Stimulated activated naive CD8-positive, alpha-beta T cell treated with anti-CD3 and anti-CD28 coated beads, Interleukin-15, amount 100 ng/mL, for 72 hours (primary cell): Measurements from ENCODE around the gene ABHD14A.

Source experiments
- ATAC-seq: fragments of 150-1000 bp; cut with Tn5 transposase; 2 replicates; pipeline ENCODE4 v1.10.0; 2021; ENCODE audit warnings: mild to moderate bottlenecking, moderate library complexity
- DNase-seq, 2 donors: peaks; one replicate each; pipeline ENCODE4 v3.0.0; 2021 to 2022
- H3K27ac Mint-ChIP-seq, 2 donors: one replicate each; pipeline ENCODE4 v1.8.0; 2022; ENCODE audit warnings: mild to moderate bottlenecking in 2 of 2, mixed read lengths in 2 of 2, moderate library complexity in 2 of 2
- H3K27me3 Mint-ChIP-seq: one replicate; pipeline ENCODE4 v1.8.0; 2022; ENCODE audit warnings: mixed read lengths
- H3K4me1 Mint-ChIP-seq: one replicate; pipeline ENCODE4 v1.8.0; 2022; ENCODE audit warnings: mild to moderate bottlenecking, mixed read lengths
- H3K4me3 Mint-ChIP-seq, 2 donors: one replicate each; pipeline ENCODE4 v1.8.0; 2022; ENCODE audit warnings: mild to moderate bottlenecking in 2 of 2, mixed read lengths in 2 of 2, moderate library complexity in 1 of 2
- H3K9me3 Mint-ChIP-seq, 2 donors: one replicate each; pipeline ENCODE4 v1.8.0; 2022; ENCODE audit warnings: mixed read lengths in 2 of 2

The ABHD14A gene

DNA sequence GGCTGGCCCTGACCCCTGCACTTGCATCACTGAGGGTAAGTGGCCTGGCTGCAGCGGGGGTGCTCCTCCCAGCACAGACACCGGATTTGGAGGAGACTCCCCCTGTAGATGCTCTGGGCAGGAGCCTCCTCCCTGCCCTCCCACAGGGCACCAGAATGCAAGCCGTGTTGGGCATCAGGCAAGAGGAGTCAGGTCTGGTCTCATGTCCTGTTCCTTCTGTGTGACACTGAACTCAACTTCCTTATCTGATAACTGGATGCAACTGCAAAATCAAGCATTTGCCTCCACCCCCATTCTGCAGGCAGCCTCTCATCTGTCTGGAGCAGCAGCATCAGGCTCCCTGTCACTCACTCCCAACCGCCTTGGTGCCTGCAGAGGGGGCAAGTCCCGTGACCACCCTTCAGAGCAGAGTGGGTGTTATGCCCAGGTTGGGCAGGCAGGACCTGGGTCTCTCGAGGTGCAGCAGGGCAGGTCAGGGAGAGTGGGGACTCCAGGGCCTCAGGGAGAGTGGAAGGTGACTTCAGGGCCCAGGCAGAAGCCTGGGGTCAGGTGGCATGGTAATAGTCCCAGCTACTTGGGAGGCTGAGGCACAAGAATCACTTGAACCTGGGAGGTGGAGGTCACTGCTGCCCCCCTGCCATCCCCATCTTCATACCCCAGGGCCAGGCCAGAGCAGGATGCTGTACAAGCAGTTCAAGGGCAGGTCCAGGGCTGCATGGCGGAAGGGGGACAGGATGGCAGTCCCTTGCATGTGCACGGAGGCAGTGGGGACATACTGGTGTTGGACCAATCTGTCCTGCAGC lies 31.4 kb downstream of the ABHD14A start:
- H3K27me3 Mint-ChIP-seq, result no peaks in the 10 kb centered on the region
- peaks cover 23% of the 10 kb centered on the region for H3K4me1 Mint-ChIP-seq
- DNase-seq (no peak), ATAC-seq (no peak)
- H3K4me3 Mint-ChIP-seq, result no peak overlapping the region
- H3K27ac Mint-ChIP-seq, result no peak overlapping the region
- H3K9me3 Mint-ChIP-seq, result no peaks in the 10 kb centered on the region

DNA sequence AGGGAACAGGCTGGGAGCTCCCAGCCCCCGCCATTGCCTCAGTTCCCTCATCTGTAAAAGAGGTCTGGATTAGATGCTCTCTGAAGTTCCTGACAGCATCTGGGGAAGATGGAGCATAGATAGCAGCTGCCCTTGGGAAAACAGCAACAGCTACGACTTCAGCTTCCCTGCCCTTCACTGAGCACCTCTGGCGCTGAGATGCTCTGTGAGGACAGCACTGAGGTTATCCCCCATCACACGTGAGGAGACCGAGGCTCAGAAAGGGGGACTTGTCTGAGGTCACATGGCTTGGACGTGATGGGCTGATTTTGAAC lies 31.9 kb downstream of the ABHD14A start:
- no peak overlapping the region for H3K27ac Mint-ChIP-seq
- no peak overlapping the region for H3K4me3 Mint-ChIP-seq
- no peaks in the 10 kb centered on the region for H3K9me3 Mint-ChIP-seq
- peaks cover 17% of the 10 kb centered on the region for H3K4me1 Mint-ChIP-seq
- DNase-seq (no peak), ATAC-seq (no peak)
- no peaks in the 10 kb centered on the region for H3K27me3 Mint-ChIP-seq

DNA sequence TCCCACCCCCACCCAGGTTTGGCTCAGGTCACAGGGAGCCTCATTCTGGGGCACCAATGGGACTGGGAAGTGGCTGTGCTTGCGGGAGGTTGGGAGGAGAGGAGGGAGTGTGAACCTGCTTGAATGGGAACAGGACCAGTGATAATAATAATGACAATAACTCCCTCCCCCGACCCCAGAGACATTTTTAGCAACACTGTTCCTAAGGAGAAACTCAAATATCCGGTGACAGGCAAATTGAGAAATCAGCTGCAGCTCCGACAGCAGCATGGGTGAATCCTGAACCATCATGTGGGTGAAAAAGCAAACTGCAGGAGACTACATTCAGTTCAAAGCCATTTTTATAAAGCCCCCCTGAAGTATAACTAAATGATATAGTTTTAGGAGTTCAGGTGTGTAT lies 32.4 kb downstream of the ABHD14A start:
- Mint-ChIP-seq H3K27me3 (no peaks in the 10 kb centered on the region), H3K4me1 (peaks cover 15% of the 10 kb centered on the region), H3K9me3 (no peaks in the 10 kb centered on the region), H3K27ac (no peak overlapping the region), H3K4me3 (no peak overlapping the region)
- DNase-seq (no peak), ATAC-seq (no peak)

DNA sequence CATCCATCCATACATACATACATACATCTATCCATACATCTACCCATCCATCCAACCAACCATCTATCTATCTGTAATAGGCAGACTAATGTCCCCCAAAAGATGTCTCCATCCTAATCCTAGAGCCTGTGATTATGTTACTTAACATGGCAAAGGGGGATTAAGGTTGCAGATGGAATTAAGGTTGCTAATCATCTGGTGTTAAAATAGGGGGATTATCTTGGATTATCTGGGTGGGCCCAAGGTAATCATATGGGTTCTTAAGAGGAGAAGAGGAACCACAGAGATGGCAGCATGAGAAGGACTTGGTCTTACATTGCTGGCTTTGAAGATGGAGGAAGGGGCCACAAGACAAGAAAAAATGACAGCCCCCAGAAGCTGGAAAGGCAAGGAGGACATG lies 35.6 kb downstream of the ABHD14A start:
- H3K27ac Mint-ChIP-seq, result no peak overlapping the region
- no peak for DNase-seq

DNA sequence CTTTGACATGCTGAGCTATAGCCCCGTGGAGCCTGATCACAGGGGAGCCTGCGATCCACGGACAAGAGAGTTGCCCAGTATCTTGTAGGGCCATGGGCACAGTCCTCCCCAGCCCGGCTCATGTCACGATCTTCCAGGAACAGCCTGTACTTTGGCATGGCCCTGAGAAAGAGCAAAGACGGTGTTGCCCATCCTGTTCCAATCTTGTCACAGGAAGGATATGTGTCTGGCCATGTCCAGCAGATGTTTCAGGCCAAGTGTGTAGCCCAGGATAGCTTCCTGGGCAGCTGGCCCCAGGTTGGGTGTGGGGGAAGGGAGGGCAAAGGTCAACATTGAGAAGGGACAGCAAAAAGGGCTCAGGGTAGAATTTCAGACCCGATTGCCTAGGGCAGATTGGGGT lies 37.8 kb downstream of the ABHD14A start:
- Mint-ChIP-seq H3K4me1 (no peaks in the 10 kb centered on the region), H3K9me3 (no peaks in the 10 kb centered on the region), H3K4me3 (no peak overlapping the region), H3K27ac (peak overlapping the region in 1 of 2 donors; percentile 79), H3K27me3 (no peaks in the 10 kb centered on the region)
- no peak for DNase-seq
- no peak for ATAC-seq

More for the DNA sequence above, 35.6 kb downstream of the ABHD14A start:
- ATAC-seq, result no peak
- H3K4me1 Mint-ChIP-seq, result peaks cover 9% of the 10 kb centered on the region
- no peaks in the 10 kb centered on the region for H3K27me3 Mint-ChIP-seq
- no peak overlapping the region for H3K4me3 Mint-ChIP-seq
- H3K9me3 Mint-ChIP-seq, result no peaks in the 10 kb centered on the region

DNA sequence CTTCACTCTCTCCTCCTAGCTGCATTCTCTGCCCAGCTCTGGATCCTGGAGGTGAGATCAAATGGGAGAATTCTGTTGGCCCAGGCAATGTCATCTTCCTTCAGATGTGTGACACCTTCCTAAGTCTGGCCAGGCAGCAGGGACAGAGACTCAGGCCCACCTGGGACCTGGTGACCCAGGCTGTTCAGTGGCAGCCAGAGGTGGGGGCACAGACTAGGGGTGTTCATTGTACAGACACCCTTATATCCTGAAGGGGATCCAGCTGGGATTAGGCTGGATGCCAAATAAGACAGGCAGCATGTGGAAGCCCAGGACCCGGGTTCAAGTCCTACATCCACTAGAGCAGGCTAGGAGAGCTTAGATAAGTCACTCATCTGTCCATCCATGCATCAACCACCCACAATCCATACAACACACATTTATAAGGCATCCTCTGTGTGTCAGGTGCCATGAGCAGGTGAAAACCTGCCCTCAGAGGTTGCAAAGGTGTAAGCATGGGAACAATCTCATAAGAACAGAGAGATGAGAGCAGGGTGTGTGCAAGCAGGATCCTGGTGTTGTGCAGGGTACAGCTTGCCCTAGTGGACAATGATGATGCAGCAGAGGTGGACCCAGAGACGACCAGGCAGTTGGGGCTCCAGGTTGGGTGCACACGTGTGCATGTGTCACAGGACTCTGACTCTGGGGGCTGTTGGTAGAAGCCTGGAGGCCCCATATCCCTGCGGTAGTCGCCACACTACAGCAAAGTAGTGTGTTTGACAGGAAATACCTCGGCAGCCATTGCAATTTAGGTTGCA lies 39.1 kb downstream of the ABHD14A start:
- peak overlapping the region in 1 of 2 donors; percentile 23 for H3K27ac Mint-ChIP-seq
- no peak for ATAC-seq
- no peaks in the 10 kb centered on the region for H3K9me3 Mint-ChIP-seq
- H3K27me3 Mint-ChIP-seq, result no peaks in the 10 kb centered on the region
- no peak overlapping the region for H3K4me3 Mint-ChIP-seq
- no peaks in the 10 kb centered on the region for H3K4me1 Mint-ChIP-seq
- DNase-seq, result no peak

DNA sequence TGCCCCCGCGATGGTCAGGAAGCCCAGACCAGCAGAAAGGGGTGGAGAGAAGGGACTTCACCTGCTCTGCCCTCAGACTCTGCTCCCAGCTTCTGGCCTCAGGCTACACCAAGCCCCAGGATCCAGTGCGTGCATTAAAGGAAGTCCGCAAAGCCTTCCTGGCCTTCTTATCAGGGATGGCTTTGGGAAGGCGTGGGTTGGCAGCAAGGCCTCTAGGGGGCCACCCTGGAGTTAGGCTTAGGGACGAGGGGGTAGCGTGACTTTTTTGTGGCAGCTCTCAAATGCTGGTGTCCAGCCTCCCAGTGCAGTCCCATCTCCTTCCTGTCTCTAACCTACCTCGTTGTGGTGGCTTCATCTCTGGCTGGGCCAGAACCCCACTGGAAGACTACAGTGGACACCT lies 39.7 kb downstream of the ABHD14A start:
- Mint-ChIP-seq H3K9me3 (no peaks in the 10 kb centered on the region), H3K27ac (no peak overlapping the region), H3K4me3 (no peak overlapping the region), H3K27me3 (no peaks in the 10 kb centered on the region), H3K4me1 (no peaks in the 10 kb centered on the region)
- ATAC-seq (no peak), DNase-seq (no peak)

DNA sequence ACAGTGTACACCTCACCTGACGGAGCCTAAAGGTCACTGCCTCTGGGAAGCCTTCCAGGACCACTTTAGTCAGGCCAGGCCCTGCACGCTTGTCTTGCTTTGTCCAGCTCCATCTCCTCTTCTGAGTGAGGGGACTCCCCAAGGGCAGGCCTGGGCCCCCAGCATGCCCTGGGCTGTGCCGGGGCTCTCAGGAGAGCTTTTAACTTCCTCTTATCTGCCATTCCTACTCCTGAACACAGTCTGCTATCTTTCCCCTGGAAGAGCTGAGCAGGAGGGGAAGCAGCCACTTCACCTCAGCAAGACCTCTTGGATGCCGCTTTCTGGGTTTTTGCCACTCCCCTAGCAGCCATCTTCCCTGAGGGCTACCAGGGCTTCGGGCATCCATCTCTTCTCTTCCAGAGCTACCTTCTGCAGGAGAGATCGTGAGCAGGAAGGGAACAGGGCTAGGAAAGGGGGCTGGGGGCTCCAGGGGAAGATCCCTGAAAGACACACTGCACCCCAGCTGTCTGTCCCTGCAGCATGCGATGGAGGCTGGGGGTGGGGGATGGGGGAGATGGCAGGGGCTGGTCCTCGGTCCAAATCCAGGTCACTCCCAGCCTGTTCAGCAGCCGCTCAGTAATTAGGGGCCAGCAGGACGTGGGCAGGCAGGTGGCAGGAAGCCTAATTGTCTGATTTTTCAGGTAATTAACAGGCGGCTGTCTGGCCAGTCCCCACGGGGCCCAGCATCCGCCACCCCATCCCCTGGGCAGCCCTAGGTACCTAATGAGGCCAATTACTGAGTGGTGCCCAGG lies 40.8 kb downstream of the ABHD14A start:
- ATAC-seq (no peak), DNase-seq (no peak)
- H3K27me3 Mint-ChIP-seq, result no peaks in the 10 kb centered on the region
- H3K4me3 Mint-ChIP-seq, result no peak overlapping the region
- no peaks in the 10 kb centered on the region for H3K9me3 Mint-ChIP-seq
- H3K27ac Mint-ChIP-seq, result no peak overlapping the region
- H3K4me1 Mint-ChIP-seq, result no peaks in the 10 kb centered on the region

DNA sequence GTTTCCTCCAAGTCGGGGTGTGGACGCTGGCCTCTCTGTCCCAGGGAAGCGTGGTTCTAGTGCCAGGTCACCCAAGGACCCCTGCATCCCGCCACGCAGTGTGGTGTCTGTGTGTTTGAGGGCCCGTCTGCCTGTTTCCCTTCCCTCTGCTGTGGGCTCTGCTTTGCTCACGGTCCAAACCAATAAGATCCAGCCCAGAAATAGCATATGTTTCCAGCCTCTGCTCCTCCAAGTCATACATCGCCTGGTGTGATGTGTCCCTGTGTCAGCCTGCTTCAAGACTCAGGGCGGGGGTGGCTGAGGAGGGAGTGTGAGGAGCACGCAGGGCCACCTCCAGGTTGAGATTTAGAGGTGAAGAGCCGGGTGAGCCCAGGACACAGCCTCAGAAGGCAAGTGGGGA lies 42.7 kb downstream of the ABHD14A start:
- ATAC-seq (no peak), DNase-seq (no peak)
- H3K27ac Mint-ChIP-seq, result no peak overlapping the region
- H3K4me3 Mint-ChIP-seq, result no peak overlapping the region
- H3K4me1 Mint-ChIP-seq, result no peaks in the 10 kb centered on the region
- H3K27me3 Mint-ChIP-seq, result no peaks in the 10 kb centered on the region
- H3K9me3 Mint-ChIP-seq, result no peaks in the 10 kb centered on the region

DNA sequence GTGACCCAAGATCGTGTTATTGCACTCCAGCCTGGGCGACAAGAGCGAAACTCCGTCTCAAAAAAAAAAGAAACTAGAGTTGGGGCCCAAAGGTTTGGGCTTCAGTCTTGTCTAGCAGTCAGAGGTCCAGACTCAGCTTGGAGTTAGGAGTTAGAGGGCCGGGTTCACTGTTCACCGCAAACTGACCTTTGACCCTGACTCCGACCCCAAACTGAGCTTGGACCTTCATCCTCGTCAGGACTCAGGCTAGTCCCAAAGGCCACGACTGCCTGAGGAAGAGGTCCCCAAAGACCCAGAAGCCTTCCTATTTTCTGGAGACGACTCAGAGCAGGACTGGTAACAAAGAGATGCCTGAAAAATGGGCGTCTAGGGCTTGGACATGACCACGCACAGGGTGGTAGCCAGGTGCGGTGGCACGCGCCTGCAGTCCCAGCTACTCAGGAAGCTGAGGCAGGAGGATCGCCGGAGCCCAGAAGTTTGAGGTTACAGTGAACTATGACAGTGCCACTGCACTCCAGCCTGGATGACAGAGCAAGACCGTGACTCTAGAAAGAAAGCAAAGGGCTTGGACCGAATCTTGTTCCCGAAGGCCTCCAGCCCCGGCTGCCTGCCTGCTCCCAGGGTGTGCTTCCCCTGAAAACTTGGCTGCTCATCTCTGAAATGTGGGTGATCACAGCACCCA lies 43.6 kb downstream of the ABHD14A start:
- H3K9me3 Mint-ChIP-seq, result no peaks in the 10 kb centered on the region
- no peak for DNase-seq
- no peaks in the 10 kb centered on the region for H3K27me3 Mint-ChIP-seq
- no peak overlapping the region for H3K27ac Mint-ChIP-seq
- ATAC-seq, result no peak
- H3K4me1 Mint-ChIP-seq, result no peaks in the 10 kb centered on the region
- H3K4me3 Mint-ChIP-seq, result no peak overlapping the region

DNA sequence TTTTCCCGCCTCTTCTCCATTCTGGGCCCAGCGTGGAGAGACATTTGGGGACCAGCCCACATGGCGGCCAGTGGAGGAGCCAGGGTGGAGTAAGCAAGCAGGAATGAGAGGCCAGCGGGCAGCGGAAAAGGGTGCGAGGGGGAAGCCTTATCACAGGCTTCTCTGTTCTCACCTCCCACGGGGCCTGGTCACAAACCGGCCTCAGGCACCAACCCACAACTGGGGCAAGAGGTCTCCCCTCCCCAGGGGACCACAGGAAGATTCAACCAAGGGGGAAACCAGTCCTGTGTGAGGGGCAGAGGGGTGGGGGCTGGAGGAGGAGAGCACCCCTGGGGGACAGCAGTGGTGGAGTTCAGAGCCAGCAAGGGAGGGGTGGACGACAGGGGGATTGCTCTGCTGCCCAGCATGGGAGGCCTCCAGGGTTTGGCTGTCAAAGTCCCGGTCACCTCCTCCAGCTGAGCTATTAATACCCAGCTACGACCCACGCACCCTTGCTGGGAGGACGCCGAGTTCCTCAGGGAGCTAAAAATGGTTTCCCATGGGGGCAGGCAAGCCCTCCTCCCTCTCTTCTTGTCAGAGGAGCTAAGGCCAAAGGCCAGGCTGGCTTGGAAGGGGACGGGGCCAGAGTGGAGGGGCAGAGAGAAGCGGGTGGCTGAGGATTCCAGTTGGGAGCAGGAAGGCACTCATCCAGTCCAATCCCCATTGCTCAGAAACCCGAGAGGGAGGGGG lies 44.7 kb downstream of the ABHD14A start:
- no peak overlapping the region for H3K4me3 Mint-ChIP-seq
- H3K27me3 Mint-ChIP-seq, result no peaks in the 10 kb centered on the region
- no peaks in the 10 kb centered on the region for H3K4me1 Mint-ChIP-seq
- DNase-seq (no peak), ATAC-seq (peak; percentile 36)
- peak overlapping the region in 1 of 2 donors; percentile 50 for H3K27ac Mint-ChIP-seq
- H3K9me3 Mint-ChIP-seq, result no peaks in the 10 kb centered on the region

DNA sequence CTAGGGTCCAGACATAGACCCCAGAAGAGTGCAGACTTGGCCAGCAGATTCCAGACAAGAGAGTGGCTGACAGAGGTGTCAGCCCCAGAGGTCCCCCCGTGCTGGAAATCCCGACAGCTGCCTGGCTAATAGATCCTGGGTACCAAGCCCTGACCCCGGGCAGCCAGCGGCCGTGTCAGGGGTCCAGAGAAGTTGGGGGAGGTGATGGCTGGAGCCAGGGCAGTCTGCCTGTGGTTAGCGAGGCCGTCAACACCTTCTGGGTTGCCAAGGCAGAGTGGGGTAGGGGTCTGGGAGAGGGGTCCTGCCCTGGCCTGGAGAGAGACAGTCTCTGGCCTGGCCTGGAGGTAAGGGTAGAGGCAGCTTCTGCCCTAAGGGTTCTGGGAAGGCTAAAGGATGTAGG lies 45.9 kb downstream of the ABHD14A start:
- Mint-ChIP-seq H3K4me1 (no peaks in the 10 kb centered on the region), H3K27me3 (no peaks in the 10 kb centered on the region), H3K9me3 (no peaks in the 10 kb centered on the region), H3K4me3 (no peak overlapping the region), H3K27ac (peak overlapping the region in 1 of 2 donors; percentile 23)
- no peak for DNase-seq
- ATAC-seq, result no peak

DNA sequence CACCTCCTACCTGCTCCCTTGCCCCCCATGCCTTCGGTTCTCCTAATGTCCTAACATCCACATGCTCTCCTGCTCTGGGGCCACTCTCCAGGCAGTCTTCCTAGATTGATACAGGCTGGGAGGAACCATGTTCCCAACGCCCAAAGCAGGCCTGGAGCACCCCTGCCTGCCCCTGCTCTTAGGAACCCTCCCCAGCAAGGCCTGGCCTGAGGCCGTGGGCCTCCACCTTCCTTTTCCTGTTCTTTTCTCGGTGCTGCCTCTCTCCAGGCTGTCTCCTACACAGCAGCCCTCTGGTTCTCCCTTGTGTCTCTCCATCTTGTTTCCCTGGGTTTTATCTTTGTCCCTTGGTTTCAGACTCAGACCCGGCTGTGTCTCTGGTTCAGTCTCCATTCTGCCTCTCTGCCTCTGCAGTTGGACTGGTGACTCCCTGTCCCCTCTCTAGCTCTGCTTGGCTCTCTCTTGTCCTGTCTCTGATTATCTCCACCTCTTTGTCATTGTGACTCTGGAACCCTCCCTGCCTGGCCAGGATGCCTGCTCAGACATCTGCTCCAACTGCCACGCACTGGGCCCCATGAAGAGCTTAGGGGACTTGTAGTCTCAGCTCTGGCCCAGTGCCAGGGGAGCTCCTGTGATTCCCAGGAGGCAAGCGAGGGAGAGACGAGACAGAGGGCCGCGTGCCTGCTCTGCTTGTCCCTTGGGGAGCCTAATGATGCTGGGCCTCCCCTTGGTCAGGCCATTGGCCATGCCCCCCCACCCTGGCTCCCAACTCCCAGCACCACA lies 46.8 kb downstream of the ABHD14A start:
- no peak overlapping the region for H3K27ac Mint-ChIP-seq
- H3K4me3 Mint-ChIP-seq, result no peak overlapping the region
- H3K27me3 Mint-ChIP-seq, result no peaks in the 10 kb centered on the region
- no peak for DNase-seq
- H3K9me3 Mint-ChIP-seq, result no peaks in the 10 kb centered on the region
- H3K4me1 Mint-ChIP-seq, result no peaks in the 10 kb centered on the region
- no peak for ATAC-seq

DNA sequence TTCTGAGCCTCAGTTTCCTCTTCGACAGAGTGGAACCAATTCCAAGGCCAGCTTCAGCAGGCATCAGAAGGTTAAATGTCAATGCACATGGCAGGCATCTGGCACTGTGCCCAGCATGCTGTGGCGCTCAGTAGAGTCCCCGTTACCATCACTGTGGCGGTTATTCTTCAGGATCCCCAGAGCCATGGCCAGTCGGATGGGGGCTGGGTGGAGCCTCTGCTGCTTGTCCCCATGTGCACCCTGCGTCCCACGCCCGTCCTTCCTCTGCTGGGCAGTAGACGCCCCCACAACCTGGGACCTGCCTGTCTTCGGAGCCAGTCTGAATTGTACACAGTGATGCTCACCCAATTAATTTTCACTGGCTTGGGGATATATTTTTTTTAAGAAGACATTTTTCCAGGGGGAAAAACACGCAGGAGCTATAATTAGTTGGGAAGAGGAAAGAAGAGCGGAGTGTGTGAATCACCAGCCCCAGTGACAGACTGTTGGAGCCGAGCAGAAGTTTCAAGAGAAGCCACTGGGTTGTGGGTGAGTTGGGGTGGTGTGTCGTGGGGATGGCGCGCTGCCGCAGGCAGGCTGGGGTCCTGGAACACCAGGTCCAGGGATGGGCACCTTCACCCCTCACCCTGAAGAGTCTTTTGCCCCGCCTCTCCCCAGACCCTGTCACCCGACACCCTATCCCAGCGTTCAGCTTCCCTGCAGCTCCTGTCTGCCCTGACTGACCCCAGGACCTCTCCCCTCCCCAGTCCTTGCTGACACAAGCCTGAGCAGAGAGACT lies 47.6 kb downstream of the ABHD14A start:
- Mint-ChIP-seq H3K9me3 (no peaks in the 10 kb centered on the region), H3K4me3 (no peak overlapping the region), H3K4me1 (no peaks in the 10 kb centered on the region), H3K27ac (no peak overlapping the region), H3K27me3 (no peaks in the 10 kb centered on the region)
- ATAC-seq (no peak), DNase-seq (no peak)
